GM06990 (cell line): ENCODE results near the gene NDUFC1.

Experiments used
- DNase-seq: peaks from one replicate; pipeline ENCODE4 v3.0.0-alpha.2; 2011; ENCODE audit not compliant: insufficient read length; ENCODE audit errors: extremely low read depth
- H3K27me3 ChIP-seq: replicated peaks from 2 replicates; pipeline ENCODE4 v1.6.0; 2011; ENCODE audit warnings: low read length; ENCODE audit not compliant: control insufficient read depth, insufficient read depth
- H3K36me3 ChIP-seq: 2 replicates; pipeline ENCODE4 v1.5.1; 2011; ENCODE audit warnings: low read length; ENCODE audit not compliant: control insufficient read depth, insufficient read depth
- H3K4me3 ChIP-seq: replicated peaks from 2 replicates; pipeline ENCODE4 v1.5.1; 2011; ENCODE audit warnings: low read depth, mild to moderate bottlenecking, control low read depth, low read length
- TF ChIP-seq, protein P1 (sequence below): IDR thresholded peaks from 2 replicates; pipeline ENCODE4 v1.5.1; 2011; ENCODE audit warnings: low read length, control low read depth, mild to moderate bottlenecking, inconsistent platforms; ENCODE audit not compliant: insufficient read depth, poor library complexity, severe bottlenecking

Gene NDUFC1

GRCh38 chr4:139253713-139254112 lies 48.6 kb downstream of the NDUFC1 start:
- TF ChIP-seq, protein P1, sequence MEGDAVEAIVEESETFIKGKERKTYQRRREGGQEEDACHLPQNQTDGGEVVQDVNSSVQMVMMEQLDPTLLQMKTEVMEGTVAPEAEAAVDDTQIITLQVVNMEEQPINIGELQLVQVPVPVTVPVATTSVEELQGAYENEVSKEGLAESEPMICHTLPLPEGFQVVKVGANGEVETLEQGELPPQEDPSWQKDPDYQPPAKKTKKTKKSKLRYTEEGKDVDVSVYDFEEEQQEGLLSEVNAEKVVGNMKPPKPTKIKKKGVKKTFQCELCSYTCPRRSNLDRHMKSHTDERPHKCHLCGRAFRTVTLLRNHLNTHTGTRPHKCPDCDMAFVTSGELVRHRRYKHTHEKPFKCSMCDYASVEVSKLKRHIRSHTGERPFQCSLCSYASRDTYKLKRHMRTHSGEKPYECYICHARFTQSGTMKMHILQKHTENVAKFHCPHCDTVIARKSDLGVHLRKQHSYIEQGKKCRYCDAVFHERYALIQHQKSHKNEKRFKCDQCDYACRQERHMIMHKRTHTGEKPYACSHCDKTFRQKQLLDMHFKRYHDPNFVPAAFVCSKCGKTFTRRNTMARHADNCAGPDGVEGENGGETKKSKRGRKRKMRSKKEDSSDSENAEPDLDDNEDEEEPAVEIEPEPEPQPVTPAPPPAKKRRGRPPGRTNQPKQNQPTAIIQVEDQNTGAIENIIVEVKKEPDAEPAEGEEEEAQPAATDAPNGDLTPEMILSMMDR = no peak
- Histone ChIP-seq H3K36me3 (no peaks in the 10 kb centered on the region), H3K4me3 (no peak overlapping the region), H3K27me3 (no peaks in the 10 kb centered on the region)
- no peak for DNase-seq

DNA sequence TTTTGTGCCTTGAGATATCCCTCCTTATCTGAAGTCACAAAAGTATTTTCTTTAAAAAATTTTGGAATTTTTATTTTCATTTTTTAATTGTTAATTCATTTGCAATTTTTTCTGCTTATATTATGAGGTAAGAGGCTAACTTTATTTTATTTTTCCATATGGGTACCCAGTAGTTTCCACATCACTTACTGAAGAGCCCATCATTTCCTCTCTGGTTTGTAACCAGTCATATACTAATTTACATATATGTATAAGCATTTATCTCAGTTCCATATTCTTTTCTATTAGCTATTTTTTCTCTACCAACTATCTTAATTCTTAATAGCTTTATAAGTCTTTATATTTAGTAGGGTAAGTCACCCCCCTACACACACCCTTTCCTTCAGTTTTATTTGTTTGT lies 49.2 kb downstream of the NDUFC1 start:
- TF ChIP-seq, protein P1 = no peak
- DNase-seq = no peak
- Histone ChIP-seq H3K27me3 (no peaks in the 10 kb centered on the region), H3K4me3 (no peak overlapping the region), H3K36me3 (no peaks in the 10 kb centered on the region)

GRCh38 chr4:139247700-139248238 lies 54.5 kb downstream of the NDUFC1 start:
- Histone ChIP-seq H3K36me3 (no peaks in the 10 kb centered on the region), H3K4me3 (no peak overlapping the region), H3K27me3 (no peaks in the 10 kb centered on the region)
- TF ChIP-seq, protein P1 = no peak
- DNase-seq = no peak

GRCh38 chr4:139247241-139247640 lies 55.0 kb downstream of the NDUFC1 start:
- TF ChIP-seq, protein P1 = no peak
- no peak for DNase-seq
- Histone ChIP-seq H3K4me3 (no peak overlapping the region), H3K36me3 (no peaks in the 10 kb centered on the region), H3K27me3 (no peaks in the 10 kb centered on the region)

- no peak for DNase-seq
- H3K27me3 ChIP-seq = no peaks in the 10 kb centered on the region
- TF ChIP-seq, protein P1 = no peak
- no peak overlapping the region for H3K4me3 ChIP-seq
- H3K36me3 ChIP-seq = no peaks in the 10 kb centered on the region
These were observed 56.1 kb downstream of the NDUFC1 start for GRCh38 chr4:139246166-139246565.

GRCh38 chr4:139245590-139245989 lies 56.7 kb downstream of the NDUFC1 start:
- no peak overlapping the region for H3K4me3 ChIP-seq
- TF ChIP-seq, protein P1 = no peak
- no peak for DNase-seq
- H3K36me3 ChIP-seq = no peaks in the 10 kb centered on the region
- H3K27me3 ChIP-seq = no peaks in the 10 kb centered on the region
